ENCODE data around the gene MEI4.

DNA sequence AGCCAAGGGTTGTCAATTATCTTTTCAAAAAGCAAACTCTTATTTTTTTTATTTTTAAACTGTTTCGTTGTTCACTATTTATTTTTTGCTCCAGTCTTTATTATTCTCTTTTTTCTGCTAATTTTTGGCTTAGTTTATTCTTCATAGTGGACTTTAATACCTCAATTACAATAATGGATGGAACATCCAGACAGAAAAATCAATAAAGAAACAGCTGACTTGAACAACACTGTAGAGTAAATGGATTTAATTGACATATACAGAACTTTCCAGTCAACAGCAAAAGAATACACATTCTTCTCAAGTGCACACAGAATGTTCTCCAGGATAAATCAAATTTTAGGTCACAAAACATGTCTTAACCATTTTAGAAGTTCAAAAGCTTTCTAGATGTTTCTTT, 111.5 kb downstream of the MEI4 start:
- TF ChIP-seq, protein P1, sequence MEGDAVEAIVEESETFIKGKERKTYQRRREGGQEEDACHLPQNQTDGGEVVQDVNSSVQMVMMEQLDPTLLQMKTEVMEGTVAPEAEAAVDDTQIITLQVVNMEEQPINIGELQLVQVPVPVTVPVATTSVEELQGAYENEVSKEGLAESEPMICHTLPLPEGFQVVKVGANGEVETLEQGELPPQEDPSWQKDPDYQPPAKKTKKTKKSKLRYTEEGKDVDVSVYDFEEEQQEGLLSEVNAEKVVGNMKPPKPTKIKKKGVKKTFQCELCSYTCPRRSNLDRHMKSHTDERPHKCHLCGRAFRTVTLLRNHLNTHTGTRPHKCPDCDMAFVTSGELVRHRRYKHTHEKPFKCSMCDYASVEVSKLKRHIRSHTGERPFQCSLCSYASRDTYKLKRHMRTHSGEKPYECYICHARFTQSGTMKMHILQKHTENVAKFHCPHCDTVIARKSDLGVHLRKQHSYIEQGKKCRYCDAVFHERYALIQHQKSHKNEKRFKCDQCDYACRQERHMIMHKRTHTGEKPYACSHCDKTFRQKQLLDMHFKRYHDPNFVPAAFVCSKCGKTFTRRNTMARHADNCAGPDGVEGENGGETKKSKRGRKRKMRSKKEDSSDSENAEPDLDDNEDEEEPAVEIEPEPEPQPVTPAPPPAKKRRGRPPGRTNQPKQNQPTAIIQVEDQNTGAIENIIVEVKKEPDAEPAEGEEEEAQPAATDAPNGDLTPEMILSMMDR (IDR thresholded peaks at IDR 0.05) = no peak
- no peak for TF ChIP-seq POLR2AphosphoS5 (IDR thresholded peaks at IDR 0.05)
- TF ChIP-seq POLR2A (IDR thresholded peaks at IDR 0.05) = no peak
